HepG2 (cell line): ENCODE measurements around the gene TRIAP1. TPM values are rescaled to one million over a fixed set of nuclear protein-coding genes. Genes with fewer than 3 reads are reported as not detected.

ENCODE experiments used
- ATAC-seq: fragments of 200-7000 bp; cut with Tn5 transposase; 3 replicates; pipeline ENCODE4 v1.9.1; 2020; ENCODE audit warnings: mild to moderate bottlenecking, moderate library complexity
- BruUV-seq: library from RNA; stranded (reverse); fragments of 400-500 nt; replicated peaks from 2 replicates; lab custom pipeline; 2021; lab: Mats Ljungman, UMichigan
- CTCF ChIA-PET: fragments of 300-600 bp; formaldehyde crosslinking; extraction: SDS; loops from one replicate; lab custom pipeline; 2021; ENCODE audit warnings: low total read pairs, inconsistent platforms, low intra/inter-chr PET ratio; lab: Yijun Ruan, JAX
- POLR2A ChIA-PET: fragments of 350-600 bp; sonication (Branson Sonifier 250); formaldehyde crosslinking; loops from one replicate; lab custom pipeline; 2020; ENCODE audit warnings: antibody characterized with exemption, inconsistent platforms; lab: Yijun Ruan, JAX
- DNase-seq: peaks from one replicate; pipeline ENCODE4 v3.0.0-alpha.2; 2015; ENCODE audit warnings: low spot score
- FAIRE-seq: peaks from 3 replicates; lab custom pipeline; 2011; peaks lifted over from hg19 to GRCh38; lab: Jason Lieb, UNC
- H2AFZ ChIP-seq: one replicate; pipeline ENCODE4 v1.6.1; 2011; ENCODE audit warnings: low read length, inconsistent platforms
- H3K27ac ChIP-seq: fragments of 300-600 bp; 3 replicates; pipeline ENCODE4 v1.8.0; 2011; ENCODE audit warnings: mixed run types, mild to moderate bottlenecking, mixed read lengths, low read length, inconsistent platforms; ENCODE audit not compliant: insufficient read depth; ENCODE audit errors: extremely low read length
- H3K27me3 ChIP-seq, 2 experiments: fragments of 200-600 bp in 1 of 2; 2 replicates in 1 of 2; 3 replicates in 1 of 2; pipeline versions ENCODE4 v1.6.0 to v1.8.0; 2011; ENCODE audit warnings: low read length in 2 of 2, mild to moderate bottlenecking in 2 of 2, moderate library complexity in 2 of 2, inconsistent platforms in 1 of 2; ENCODE audit not compliant: insufficient read depth in 2 of 2, control insufficient read depth in 1 of 2
- H3K36me3 ChIP-seq, 2 experiments: fragments of 200-600 bp in 1 of 2; replicated peaks in 1 of 2; 2 replicates in 1 of 2; 3 replicates in 1 of 2; pipeline versions ENCODE4 v1.5.1 to v1.8.0; 2011; ENCODE audit warnings: low read length in 2 of 2, inconsistent platforms in 1 of 2; ENCODE audit not compliant: insufficient read depth in 2 of 2, control insufficient read depth in 1 of 2
- H3K4me1 ChIP-seq: 2 replicates; pipeline ENCODE4 v1.5.1; 2012; ENCODE audit warnings: low read length, inconsistent platforms; ENCODE audit not compliant: insufficient read depth
- H3K4me2 ChIP-seq: 2 replicates; pipeline ENCODE4 v1.6.0; 2011; ENCODE audit warnings: low read depth, low read length, inconsistent platforms
- H3K4me3 ChIP-seq, 3 experiments: fragments of 200-600 bp in 1 of 3; sonication (generic), shearing (Covaris generic) in 1 of 3; replicated peaks in 1 of 3; 2 replicates each; pipeline ENCODE4 v1.5.1; 2011 to 2016; ENCODE audit warnings: low read length in 3 of 3, inconsistent platforms in 2 of 3, low read depth in 2 of 3, mild to moderate bottlenecking in 2 of 3, control low read depth in 1 of 3, mixed read lengths in 1 of 3; ENCODE audit not compliant: insufficient read depth in 1 of 3
- H3K79me2 ChIP-seq: one replicate; pipeline ENCODE4 v1.6.1; 2011; ENCODE audit warnings: low read length, inconsistent platforms; ENCODE audit not compliant: insufficient read depth
- H3K9ac ChIP-seq: 2 replicates; pipeline ENCODE4 v1.6.0; 2011; ENCODE audit warnings: mild to moderate bottlenecking, low read depth, low read length, inconsistent platforms; ENCODE audit not compliant: insufficient read depth
- H3K9me3 ChIP-seq: 2 replicates; pipeline ENCODE4 v1.5.1; 2012; ENCODE audit warnings: mild to moderate bottlenecking, low read length
- H4K20me1 ChIP-seq: 2 replicates; pipeline ENCODE4 v1.6.0; 2011; ENCODE audit warnings: inconsistent platforms, mild to moderate bottlenecking, low read length, moderate library complexity; ENCODE audit not compliant: insufficient read depth
- CSRNP1 ChIP-seq: sonication (generic); formaldehyde crosslinking; IDR thresholded peaks from 2 replicates; pipeline ENCODE4 v1.8.1; 2023; ENCODE audit warnings: mild to moderate bottlenecking, missing genetic modification reagents
- DPF2 ChIP-seq: sonication (generic); formaldehyde crosslinking; IDR thresholded peaks from 2 replicates; pipeline ENCODE4 v1.4.0; 2020; ENCODE audit warnings: mild to moderate bottlenecking, low read depth, missing genetic modification reagents, borderline replicate concordance
- HHEX ChIP-seq: IDR thresholded peaks from 2 replicates; pipeline ENCODE4 v1.6.1; 2016; ENCODE audit warnings: control low read depth
- HNRNPL ChIP-seq: fragments of 200-400 bp; formaldehyde crosslinking; IDR thresholded peaks from 2 replicates; pipeline ENCODE4 v1.6.1; 2017; ENCODE audit warnings: mild to moderate bottlenecking, low read depth, low read length
- HOXA3 ChIP-seq: sonication (generic); formaldehyde crosslinking; IDR thresholded peaks from 2 replicates; pipeline ENCODE4 v1.5.0; 2020; ENCODE audit warnings: missing genetic modification reagents
- KLF12 ChIP-seq: sonication (generic); formaldehyde crosslinking; IDR thresholded peaks from 2 replicates; pipeline ENCODE4 v1.4.0; 2020; ENCODE audit warnings: missing genetic modification reagents, borderline replicate concordance
- KLF9 ChIP-seq: IDR thresholded peaks from 2 replicates; pipeline ENCODE4 v1.6.1; 2016; ENCODE audit warnings: low read depth
- NCOA2 ChIP-seq: sonication (generic); formaldehyde crosslinking; IDR thresholded peaks from 2 replicates; pipeline ENCODE4 v1.8.0; 2022; ENCODE audit warnings: inconsistent platforms
- RARG ChIP-seq: sonication (generic); formaldehyde crosslinking; IDR thresholded peaks from 2 replicates; pipeline ENCODE4 v1.4.0; 2020; ENCODE audit warnings: low read depth, mild to moderate bottlenecking, missing genetic modification reagents
- SALL1 ChIP-seq: sonication (generic); formaldehyde crosslinking; IDR thresholded peaks from 2 replicates; pipeline ENCODE4 v1.8.0; 2022; ENCODE audit warnings: mild to moderate bottlenecking, missing genetic modification reagents
- SP1 ChIP-seq, 2 experiments: fragments of 450-650 bp in 1 of 2; sonication (generic) in 1 of 2; formaldehyde crosslinking in 1 of 2; IDR thresholded peaks; 2 replicates each; pipeline versions ENCODE4 v1.4.0 to v1.6.1; 2016 to 2020; ENCODE audit warnings: missing genetic modification reagents in 1 of 2
- ZNF280D ChIP-seq: sonication (generic); formaldehyde crosslinking; IDR thresholded peaks from 2 replicates; pipeline ENCODE4 v1.5.1; 2020; ENCODE audit warnings: mild to moderate bottlenecking, missing genetic modification reagents
- ZNF503 ChIP-seq: sonication (generic); formaldehyde crosslinking; IDR thresholded peaks from 2 replicates; pipeline ENCODE4 v1.4.0; 2020; ENCODE audit warnings: missing genetic modification reagents
- ZNF737 ChIP-seq: sonication (generic); formaldehyde crosslinking; IDR thresholded peaks from 2 replicates; pipeline ENCODE4 v1.5.0; 2020; ENCODE audit warnings: missing genetic modification reagents, mild to moderate bottlenecking, borderline replicate concordance
- ZSCAN22 ChIP-seq: sonication (generic); formaldehyde crosslinking; IDR thresholded peaks from 2 replicates; pipeline ENCODE4 v1.4.0; 2020; ENCODE audit warnings: mild to moderate bottlenecking, missing genetic modification reagents
- ZSCAN29 ChIP-seq: sonication (generic); formaldehyde crosslinking; conservative IDR thresholded peaks from 2 replicates; pipeline ENCODE4 v1.4.0; 2020; ENCODE audit warnings: mild to moderate bottlenecking, missing genetic modification reagents
- ZZZ3 ChIP-seq: sonication (generic); formaldehyde crosslinking; IDR thresholded peaks from 2 replicates; pipeline ENCODE4 v1.4.0; 2020; ENCODE audit warnings: missing genetic modification reagents, mild to moderate bottlenecking, borderline replicate concordance
- WGBS: methylation state at CpG from one replicate; pipeline ENCODE4 v1.1.6; 2017; ENCODE audit warnings: low lambda C conversion rate; 5-methylcytosine and 5-hydroxymethylcytosine counted together
- in situ Hi-C: cut with HindIII; loops from 2 replicates; pipeline ENCODE4 v1.10.0; 2017; ENCODE audit warnings: low pct_unique_long_range_greater_than_20kb; ENCODE audit not compliant: extremely low pct_ligation_motif_present
- intact Hi-C: fragments of 100-400 bp; cut with micrococcal nuclease; formaldehyde crosslinking; loops from one replicate; pipeline ENCODE4 v1.10.0; 2022; ENCODE audit not compliant: unreplicated experiment
- polyA plus RNA-seq, 8 experiments: library from polyadenylated mRNA; depleted of rRNA in 3 of 8; stranded (reverse) in 7 of 8; unstranded in 1 of 8; fragments of >200 nt; fragmentation: Illumina TruSeq in 4 of 8; extraction: Trizol in 4 of 8; gene quantifications; 2 replicates each; pipeline versions ENCODE4 v1.2.1 to v1.2.3, GENCODE V29; 2011 to 2016; ENCODE audit warnings: low read depth in 4 of 8, missing spikeins in 1 of 8, mixed read lengths in 1 of 8; ENCODE audit not compliant: insufficient read depth in 1 of 8
- total RNA-seq, 5 experiments: library from RNA; depleted of rRNA; stranded (reverse); fragments of >200 nt; fragmentation: Illumina TruSeq; extraction: Trizol; gene quantifications; 2 replicates each; pipeline ENCODE4 v1.2.3, GENCODE V29; 2016; ENCODE audit warnings: low read depth in 1 of 5

TRIAP1 gene
- total and polyA plus RNA-seq, 2 of the 13 experiments (the other 11 are each of a cell fraction or from before 2014, with no cell fraction given), result 55.0 to 117 TPM

GRCh38 chr12:120412421-120412820, 33.8 kb downstream of the TRIAP1 start:
- DNase-seq (no peak), ATAC-seq (no peak), FAIRE-seq (no peak)
- intact Hi-C loops (no loop called here), in situ Hi-C loops (no loop called here)
- H4K20me1 ChIP-seq, result no peaks in the 10 kb centered on the region
- H3K79me2 ChIP-seq, result no peaks in the 10 kb centered on the region
- H3K27ac ChIP-seq, result no peak overlapping the region
- WGBS, result 74% methylated on average over 7 of the region's 7 CpGs
- H3K9ac ChIP-seq, result no peak overlapping the region
- ChIA-PET POLR2A (no interaction called here), CTCF (no interaction called here)
- H2AFZ ChIP-seq, result no peak overlapping the region
- H3K36me3 ChIP-seq, result no peaks in the 10 kb centered on the region
- H3K4me3 ChIP-seq, result no peak overlapping the region
- peaks cover 13% of the 10 kb centered on the region for H3K4me1 ChIP-seq
- H3K9me3 ChIP-seq, result no peaks in the 10 kb centered on the region
- H3K4me2 ChIP-seq, result no peak overlapping the region
- no peaks in the 10 kb centered on the region; a peak in 1 of 5 replicates for H3K27me3 ChIP-seq
- TF ChIP-seq HNRNPL (no peak), DPF2 (no peak), ZSCAN22 (CRISPR knock-in tag) (no peak), HOXA3 (CRISPR knock-in tag) (no peak), ZNF737 (CRISPR knock-in tag) (no peak), ZNF280D (CRISPR knock-in tag) (no peak), SALL1 (no peak), HHEX (no peak), SP1 (IDR thresholded peaks at IDR 0.05) (no peak), SP1 (CRISPR knock-in tag; IDR thresholded peaks at IDR 0.05) (no peak), KLF9 (no peak), KLF12 (CRISPR knock-in tag) (no peak), CSRNP1 (CRISPR knock-in tag) (no peak), RARG (CRISPR knock-in tag) (no peak), ZNF503 (no peak), ZZZ3 (no peak), ZSCAN29 (CRISPR knock-in tag) (no peak), NCOA2 (CRISPR knock-in tag) (no peak)
- TF ChIP-seq, all 625 proteins: peak for 0
- BruUV-seq, result no TSS peak
